ENCODE results near the gene BCL7C. TPM values are rescaled to one million over a fixed set of nuclear protein-coding genes. Genes with fewer than 3 reads are reported as not detected.
A peak's percentile ranks its signal among the peaks of the same experiment; 100 is the strongest.
"Not testable (repeated sequence)": the region's sequence is repeated elsewhere in the genome, so short reads cannot be mapped to it uniquely, and the experiment has no call there.

The BCL7C gene
- polyA plus RNA-seq, 12 donors, result 24.7 to 34.9 (median 27.2) TPM; not detected in 1

DNA sequence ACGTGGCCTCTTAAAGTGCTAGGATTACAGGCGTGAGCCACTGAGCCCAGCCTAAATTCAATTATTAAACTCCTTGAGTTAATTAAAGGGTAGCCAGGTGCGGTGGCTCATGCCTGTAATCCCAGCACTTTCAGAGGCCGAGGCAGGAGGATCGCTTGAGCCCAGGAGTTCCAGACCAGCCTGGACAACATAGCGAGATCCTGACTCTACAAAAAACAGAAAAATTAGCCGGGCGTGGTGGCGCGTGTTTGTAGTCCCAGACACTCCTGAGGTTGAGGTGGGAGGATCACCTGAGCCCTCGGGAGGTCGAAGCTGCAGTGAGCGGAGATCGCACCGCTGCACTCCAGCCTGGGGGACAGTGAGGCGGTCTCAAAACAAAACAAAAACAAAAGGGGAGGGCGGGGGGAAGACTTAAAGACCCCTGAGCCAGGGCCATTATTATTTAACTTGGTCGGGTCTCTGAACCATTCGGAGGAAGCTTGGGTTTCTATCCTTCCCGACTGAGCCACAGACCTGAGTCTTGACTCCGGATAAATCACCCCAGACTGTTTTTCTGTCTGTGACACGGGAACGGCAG lies 19.5 kb downstream of the BCL7C start:
- DNase-seq, result no peak

DNA sequence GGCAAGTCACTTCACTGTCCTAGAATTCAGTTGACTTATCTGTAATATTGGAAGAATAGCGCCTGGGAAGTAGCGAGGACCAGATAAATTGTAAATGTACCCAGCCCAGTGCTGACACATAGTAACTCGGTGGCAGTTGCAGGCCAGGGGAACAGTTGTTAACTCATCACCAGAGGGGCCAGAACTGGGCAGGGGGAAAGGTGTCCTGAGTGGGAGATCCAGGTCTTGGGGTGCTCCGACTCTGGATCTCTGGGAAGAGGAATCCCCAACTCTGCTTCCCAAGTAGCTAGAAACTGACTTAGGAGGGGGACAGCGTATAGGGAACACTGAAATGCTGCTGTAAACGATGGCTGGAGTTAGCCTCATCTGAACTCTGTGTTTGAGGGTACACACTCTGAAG lies 23.0 kb downstream of the BCL7C start:
- DNase-seq, result no peak

DNA sequence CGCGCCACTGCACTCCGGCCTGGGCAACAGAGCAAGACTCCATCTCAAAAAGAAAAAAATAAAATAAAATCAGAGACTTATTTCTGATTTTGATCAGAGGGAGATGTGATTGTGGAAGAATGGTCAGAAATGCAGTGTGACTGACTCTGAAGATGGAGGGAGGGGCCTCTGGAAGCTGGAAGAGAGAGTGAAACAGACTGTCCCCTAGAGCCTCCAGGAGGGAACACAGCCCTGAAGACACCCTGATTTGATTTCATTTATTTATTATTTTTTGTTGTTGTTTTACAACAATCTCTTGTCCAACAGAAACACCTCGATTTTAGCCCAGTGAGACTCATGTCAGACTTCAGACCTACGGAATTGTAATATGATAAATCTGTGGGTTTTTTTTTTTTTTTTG lies 26.1 kb downstream of the BCL7C start:
- DNase-seq, result no peak

DNA sequence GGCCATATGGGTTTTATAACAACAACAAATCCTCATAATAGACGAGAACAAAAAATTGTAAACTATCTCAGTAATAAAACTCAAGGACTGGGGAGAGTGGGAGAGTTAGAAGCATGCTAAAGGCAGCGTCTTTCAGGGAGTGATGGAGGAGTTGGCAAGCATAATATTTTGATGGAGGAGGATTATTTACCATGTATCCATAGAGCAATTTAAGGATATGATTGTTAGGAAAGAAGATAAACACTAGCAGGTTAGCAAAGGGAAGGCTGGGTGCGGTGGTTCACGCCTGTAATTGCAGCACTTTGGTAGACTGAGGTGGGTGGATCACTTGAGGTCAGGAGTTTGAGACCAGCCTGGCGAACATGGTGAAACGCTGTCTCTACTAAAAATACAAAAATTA lies 27.8 kb downstream of the BCL7C start:
- DNase-seq, result no peak

DNA sequence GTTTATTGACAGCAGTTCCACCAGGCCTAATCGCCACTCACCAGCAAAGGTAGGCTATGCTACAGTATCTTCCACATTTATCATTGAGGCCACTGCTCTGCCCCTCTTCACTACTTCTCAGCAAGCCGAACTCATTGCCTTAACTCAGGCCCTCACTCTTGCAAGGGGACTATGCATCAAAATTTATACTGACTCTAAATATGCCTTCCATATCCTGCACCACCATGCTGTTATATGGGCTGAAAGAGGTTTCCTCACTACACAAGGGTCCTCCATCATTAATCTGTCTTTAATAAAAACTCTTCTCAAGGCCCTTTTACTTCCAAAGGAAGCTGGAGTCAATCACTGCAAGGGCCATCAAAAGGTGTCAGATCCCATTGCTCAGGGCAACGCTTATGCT lies 30.7 kb downstream of the BCL7C start:
- not testable (repeated sequence) for DNase-seq

DNA sequence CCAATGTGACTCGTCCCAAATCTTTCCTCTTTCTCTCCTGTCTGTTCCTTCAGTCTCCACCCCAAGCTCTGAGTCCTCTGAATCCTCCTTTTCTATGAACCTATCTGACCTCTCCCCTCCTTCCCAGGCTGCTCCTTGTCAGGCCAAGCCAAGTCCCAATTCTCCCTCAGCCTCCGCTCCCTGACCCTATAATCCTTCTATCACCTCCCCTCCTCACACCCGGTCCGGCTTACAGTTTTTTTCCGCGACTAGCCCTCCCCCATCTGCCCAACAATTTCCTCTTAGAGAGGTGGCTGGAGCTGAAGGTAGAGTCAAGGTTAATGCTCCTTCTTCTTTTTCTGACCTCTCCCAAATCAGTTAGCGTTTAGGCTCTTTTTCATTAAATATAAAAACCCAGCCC lies 33.1 kb downstream of the BCL7C start:
- not testable (repeated sequence) for DNase-seq

DNA sequence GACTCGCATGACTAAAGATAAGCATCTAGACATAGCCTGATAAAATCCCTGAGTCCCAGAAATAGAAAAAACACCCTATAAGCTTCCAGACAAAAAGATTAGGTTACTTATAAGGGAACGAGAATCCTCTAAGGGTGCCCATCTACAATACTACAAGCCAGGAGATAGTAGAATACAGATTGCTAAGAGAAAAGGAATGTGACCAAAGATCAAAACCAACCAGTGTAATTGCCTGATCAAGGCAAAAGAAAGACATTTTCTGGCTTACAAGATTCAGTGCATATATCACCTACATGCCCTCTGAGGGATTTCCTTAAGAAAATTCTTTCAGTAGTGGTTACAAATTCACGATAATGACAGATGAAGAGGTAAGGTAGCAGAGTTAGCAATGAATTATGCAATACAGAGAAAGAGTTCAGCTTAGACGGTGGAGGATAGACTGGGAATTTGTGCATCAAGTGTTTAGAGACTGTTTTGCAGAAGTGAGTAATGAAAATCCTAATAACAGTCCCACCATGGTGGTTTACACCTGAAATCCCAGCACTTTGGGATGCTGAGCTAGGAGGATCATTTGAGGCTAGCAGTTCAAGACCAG lies 35.0 kb downstream of the BCL7C start:
- DNase-seq, result no peak

DNA sequence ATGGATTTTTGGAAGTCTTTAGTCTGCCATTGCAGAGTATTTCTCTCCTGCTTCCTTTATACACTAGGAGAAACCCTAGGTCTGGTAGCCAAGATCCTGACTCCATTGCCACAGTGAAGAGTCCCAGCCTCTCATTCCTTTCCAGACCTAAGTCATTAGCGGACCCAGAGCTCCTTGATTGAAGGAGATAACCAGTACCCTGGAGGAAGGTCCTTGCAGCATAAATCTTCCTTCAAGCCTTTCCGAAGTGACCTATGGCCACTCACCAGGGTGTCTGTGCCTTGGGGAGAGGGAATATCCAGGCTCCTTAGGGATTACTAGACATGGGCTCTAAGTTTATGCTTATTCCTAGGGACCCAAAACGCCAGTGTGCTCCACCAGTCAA lies 35.8 kb downstream of the BCL7C start:
- no peak for DNase-seq

DNA sequence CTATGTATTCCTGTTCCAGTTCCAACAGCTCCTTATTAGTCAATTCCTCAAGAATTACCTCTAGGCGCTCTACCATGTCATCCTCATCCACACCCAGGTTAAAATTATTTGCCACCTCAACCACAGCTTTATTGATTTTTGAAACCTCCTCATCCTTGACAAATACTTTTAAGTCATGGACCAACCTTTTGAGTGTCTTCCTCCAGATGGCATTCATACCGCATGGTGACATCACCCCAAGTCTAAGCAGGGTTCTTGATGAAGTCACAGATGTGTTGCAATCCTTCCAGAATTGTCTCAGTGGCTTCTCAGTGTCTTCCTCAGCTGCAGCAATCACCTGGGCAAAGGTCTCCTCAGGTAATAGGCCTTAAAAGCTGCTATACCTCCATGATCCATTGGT lies 40.1 kb downstream of the BCL7C start:
- no peak for DNase-seq

DNA sequence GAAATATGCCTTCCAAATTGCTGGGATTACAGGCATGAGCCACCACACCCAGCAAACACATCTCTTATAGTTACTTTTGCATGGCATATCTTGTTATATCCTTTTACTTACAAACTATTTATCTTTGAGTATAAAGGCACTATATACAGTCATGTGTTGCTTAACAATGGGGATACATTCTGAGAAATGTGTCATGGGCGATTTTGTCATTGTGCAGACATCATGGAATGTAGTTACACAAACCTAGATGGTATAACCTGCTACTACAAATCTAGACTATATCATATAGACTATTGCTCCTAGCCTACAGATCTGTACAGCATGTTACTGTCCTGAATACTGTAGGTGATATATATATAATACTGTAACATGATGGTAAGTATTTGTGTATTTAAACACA lies 43.6 kb downstream of the BCL7C start:
- no peak for DNase-seq

DNA sequence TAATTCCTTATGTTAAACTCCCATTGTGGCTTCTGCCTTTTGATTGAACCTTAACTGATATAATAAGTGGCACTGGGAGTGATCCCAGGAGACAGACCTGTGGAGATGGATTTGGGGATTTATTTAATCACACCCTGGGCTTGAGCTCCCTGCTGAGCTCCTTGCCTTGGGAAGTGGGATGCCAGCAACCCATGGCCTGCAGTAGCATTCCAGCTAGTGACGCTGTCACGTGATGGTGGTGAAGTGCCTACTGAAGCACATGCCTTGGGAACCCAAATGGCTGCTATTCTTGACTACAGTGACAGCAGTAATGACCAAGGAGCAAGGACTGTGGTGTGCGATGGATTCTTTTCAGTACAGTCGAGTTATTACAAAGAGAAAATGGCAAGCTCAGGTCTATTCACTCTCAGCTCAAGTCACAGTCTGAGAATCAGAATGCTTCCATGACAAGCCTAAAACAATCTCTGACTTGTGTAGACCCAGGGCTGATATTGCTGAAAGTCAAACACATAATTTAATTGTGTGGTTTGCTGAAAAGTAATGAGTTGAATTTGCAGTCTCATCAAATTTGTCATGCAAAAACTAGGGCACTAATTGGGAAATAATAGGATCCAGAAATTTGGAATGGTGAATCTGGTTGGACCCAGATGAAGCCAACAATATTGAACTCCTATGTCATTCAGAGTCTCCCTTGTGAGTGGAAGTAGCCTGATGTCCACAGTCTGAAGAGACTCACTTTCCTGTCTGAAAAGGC lies 47.1 kb downstream of the BCL7C start:
- DNase-seq, result no peak

DNA sequence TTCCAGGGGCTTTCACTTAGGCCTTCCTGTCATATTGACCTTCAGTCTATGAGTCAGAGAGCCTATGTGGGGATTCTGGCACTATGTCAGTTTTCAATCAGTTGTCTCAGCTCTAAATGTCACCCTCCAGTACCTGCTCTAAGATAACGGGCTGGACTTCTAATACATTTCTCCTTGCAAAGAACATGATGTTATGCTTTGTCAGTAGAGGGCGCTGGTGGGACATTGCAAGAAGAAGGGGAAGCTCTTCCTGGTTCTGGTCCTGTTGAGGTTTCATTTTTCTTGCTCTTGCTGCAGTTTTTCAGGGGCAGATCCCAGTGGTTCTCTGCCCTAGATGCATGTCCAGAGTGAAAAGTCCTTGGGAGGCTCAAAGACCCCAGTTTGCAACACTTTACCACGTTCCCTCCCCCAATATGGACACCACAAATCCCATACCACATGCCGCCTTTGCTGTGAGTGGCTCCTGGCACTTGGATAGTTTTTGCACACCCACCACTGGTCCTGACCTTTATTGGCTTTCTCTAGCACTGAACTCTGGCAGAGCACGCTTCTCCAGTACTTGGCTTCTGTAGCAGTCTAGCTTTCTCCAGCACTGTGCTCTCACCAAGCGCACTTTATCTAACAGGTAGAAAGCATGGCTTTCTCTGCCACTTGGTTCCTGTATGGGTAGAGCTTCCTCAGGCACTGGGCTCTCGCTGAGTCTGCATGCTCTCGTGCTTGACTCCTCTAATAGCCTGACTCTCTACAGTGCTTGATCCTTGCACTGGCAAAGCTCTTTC lies 49.0 kb downstream of the BCL7C start:
- peak; percentile 85 for DNase-seq

DNA sequence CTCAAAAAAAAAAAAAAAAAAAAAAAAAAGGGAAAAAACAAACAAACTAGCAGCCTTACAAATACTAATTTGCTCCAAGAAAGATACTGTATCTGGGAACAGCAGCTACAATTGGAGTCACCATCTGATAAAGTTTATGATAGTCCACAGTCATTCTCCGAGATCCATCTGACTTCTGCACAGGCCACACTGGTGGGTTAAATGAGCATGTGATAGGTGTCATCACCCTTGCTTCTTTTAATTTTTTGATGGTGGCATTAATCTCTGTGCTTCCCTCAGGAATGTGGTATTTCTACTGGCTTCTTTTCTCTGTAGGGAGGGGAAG lies 49.6 kb downstream of the BCL7C start:
- no peak for DNase-seq

DNA sequence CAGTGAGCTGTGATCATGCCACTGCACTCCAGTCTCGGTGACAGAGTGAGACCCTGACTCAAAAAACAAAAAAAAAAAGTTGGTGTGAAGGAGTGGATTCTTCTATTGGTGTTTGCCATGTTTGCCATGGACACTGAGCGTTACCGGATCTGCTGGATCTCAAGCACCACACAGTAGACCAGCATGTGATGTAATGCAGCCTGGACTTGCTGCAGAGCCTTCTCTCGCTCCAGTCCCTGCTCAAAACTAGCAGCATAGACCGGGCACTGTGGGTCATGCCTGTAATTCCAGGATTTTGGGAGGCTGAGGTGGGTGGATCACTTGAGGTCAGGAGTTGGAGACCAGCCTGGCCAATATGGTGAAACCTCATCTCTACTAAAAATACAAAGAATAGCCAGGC lies 50.4 kb downstream of the BCL7C start:
- DNase-seq, result no peak

DNA sequence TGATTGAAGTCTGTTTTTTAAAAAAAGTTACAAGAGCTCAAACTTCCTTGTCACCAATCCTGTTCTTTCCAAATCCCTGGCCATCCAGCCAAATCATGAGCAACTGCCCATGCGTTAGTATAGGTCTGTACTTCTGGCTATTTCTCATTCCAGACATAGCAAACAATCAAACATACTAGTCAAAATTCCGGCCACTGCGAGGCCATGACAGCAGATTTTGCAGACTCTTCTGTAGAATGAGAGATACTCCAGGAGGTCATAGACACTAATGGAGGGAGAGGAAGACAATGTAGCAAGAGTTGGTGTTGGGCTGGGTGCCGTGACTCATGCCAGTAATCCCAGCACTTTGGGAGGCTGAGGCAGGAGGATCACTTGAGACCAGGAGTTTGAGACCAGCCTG lies 50.9 kb downstream of the BCL7C start:
- DNase-seq, result no peak

DNA sequence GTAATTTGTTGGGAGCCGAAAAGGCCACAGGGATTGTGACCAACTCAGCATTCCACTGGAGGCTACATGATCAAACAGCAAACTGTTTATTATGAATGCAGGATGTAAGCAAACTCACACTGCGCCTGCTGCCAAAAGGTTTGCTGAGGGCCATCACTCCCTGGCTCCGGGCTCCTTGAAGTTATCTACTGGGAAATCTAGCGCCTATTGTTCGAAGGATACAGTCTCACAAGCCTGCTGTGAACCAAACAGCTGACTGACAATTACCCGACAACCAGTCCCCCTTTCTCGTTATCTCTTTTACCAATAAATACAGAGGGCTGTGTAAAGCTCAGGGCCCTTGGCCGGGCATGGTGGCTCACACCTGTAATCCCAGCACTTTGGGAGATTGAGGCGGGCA lies 52.5 kb downstream of the BCL7C start:
- DNase-seq, result no peak

DNA sequence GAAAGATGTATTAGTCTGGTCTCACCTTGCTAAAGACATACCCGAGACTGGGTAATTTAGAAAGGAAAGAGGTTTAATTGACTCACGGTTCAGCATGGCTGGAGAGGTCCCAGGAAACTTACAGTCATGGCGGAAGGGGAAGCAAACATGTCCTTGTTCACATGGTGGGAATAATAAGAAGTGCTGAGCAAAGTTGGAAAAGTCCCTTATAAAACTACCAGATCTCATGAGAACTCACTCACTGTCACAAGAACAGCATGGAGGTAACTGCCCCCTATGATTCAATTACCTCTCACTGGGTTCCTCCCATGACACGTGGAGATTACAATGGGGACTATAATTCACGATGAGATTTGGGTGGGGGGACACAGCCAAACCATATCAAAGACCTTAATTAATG lies 53.3 kb downstream of the BCL7C start:
- no peak for DNase-seq

DNA sequence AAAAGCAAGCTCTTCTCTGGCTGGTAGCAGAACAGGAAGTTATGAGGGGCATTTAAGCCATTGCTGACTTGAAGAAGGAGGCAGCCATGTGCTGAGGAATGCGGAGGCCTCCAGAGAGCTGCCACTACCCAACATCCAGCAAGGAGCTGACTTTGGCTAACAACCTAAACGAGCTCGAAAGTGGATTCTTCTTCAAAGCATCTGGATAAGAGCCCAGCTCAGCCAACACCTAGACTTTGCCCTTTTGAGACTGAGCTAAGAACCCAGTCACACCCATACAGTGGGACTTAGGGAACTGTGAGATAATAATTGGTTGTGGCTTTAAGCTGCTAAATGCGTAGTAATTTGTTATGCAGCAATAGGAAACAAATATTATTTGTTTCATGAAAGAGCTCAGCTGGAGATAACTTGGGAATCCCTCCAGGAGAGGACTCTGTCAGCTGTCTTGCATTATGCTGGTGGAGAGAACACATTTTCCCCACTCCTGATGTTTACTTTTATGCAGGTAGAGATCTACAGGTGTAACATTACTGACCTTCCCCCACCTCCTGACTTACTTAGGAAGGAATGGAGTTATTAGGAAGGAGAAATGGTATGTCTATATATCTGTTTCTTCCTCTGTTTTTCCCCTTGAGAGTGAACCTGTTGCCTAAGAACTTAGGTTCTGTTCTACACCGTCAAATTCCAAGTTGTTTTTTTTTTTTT lies 54.2 kb downstream of the BCL7C start:
- DNase-seq, result no peak

DNA sequence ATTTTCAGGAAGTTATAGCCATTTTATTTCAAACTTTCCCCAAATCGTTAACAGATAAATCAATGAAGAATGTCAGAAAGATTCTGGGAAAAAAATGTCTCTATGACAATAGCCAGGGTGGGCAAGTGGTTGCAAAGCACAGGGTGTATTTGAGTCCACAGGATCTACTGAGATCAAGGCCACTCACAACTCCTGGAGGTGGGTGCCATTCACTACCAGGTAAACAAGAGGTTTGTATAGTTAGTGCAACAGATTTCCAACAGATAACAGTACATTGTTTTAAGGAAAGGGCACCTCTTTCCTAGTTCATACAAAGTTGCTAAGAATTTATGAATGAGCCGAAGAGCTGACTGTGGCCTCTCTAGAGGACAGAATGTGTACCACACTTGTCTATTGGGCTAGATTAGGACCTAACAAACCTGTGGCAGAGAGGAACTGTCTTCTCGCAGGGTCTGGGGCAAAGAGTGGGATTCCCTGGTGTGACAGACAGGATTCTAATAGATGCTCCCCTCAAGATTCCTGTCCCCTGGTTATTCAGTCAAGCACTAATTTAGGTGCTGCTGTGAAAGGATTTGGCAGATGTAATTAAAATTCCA lies 54.9 kb downstream of the BCL7C start:
- DNase-seq, result no peak

DNA sequence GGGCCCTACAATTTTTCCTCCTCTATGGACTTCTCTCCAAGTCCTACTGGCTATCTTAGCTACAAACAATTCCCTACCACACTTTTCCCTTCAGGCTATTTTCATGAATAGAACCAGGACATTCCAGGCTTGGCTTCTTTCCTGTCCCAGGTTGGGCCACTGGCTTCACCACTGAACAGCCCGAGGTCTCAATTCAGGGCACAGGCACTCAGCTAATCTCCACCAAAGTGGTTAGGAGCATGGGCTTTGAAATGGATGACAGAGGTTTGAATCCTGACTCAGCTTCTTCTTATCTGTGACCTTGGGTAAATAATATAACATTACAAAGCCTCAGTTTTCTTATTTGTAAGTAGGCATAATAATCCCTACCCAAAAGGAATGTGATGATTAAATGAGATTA lies 56.0 kb downstream of the BCL7C start:
- no peak for DNase-seq

Measured in muscle of arm (tissue), 12 donors.